ENCODE measurements around the gene MTARC1.

GRCh38 chr1:220747437-220748088, 39.1 kb upstream of the MTARC1 start:
- TF ChIP-seq POLR2A (IDR thresholded peaks at IDR 0.05) (no peak), CTCF (IDR thresholded peaks at IDR 0.05 in 8 of 11, conservative IDR thresholded peaks at IDR 0.05 in 3 of 11) (no peak), POLR2AphosphoS5 (IDR thresholded peaks at IDR 0.05) (no peak)
